NCI-H2196 treated with DMSO at 0.1 percent for 48 hours (cell line): ENCODE measurements around the gene ASB13.

ENCODE experiments used
- DNase-seq: peaks from one replicate; lab custom pipeline; 2025; ENCODE audit not compliant: unreplicated experiment; lab: John Stamatoyannopoulos, UW

Gene ASB13

GRCh38 chr10:5670662-5671375, 4.4 kb upstream of the ASB13 start:
- no peak for DNase-seq

GRCh38 chr10:5669604-5670003, 3.2 kb upstream of the ASB13 start:
- no peak for DNase-seq

- no peak for DNase-seq
These were observed 2.0 kb upstream of the ASB13 start for GRCh38 chr10:5668429-5668828.

- DNase-seq = no peak
These were observed 641 bp upstream of the ASB13 start for GRCh38 chr10:5666841-5667630.

GRCh38 chr10:5665373-5666007, 905 bp downstream of the ASB13 start:
- DNase-seq = no peak

- DNase-seq = no peak
These were observed 2.5 kb downstream of the ASB13 start for GRCh38 chr10:5663692-5664427.

GRCh38 chr10:5662708-5663579, 3.5 kb downstream of the ASB13 start:
- no peak for DNase-seq

GRCh38 chr10:5661043-5661442, 5.4 kb downstream of the ASB13 start:
- DNase-seq = no peak

GRCh38 chr10:5659702-5660528, 6.5 kb downstream of the ASB13 start:
- no peak for DNase-seq

GRCh38 chr10:5658871-5659618, 7.3 kb downstream of the ASB13 start:
- DNase-seq = no peak

- DNase-seq = no peak
These were observed 9.4 kb downstream of the ASB13 start for GRCh38 chr10:5656737-5657579.

GRCh38 chr10:5655121-5655520, 11.3 kb downstream of the ASB13 start:
- DNase-seq = no peak

- no peak for DNase-seq
These were observed 12.1 kb downstream of the ASB13 start for GRCh38 chr10:5654218-5654755.

- DNase-seq = no peak
These were observed 13.6 kb downstream of the ASB13 start for GRCh38 chr10:5652746-5653145.

GRCh38 chr10:5651388-5651764, 15.0 kb downstream of the ASB13 start:
- DNase-seq = no peak

GRCh38 chr10:5650664-5651387, 15.6 kb downstream of the ASB13 start:
- DNase-seq = no peak

GRCh38 chr10:5649746-5650145, 16.6 kb downstream of the ASB13 start:
- no peak for DNase-seq
